GM23338 (cell line): Measurements from ENCODE around the gene PLD5. TPM values are rescaled to one million over a fixed set of nuclear protein-coding genes. Genes with fewer than 3 reads are reported as not detected.
A peak's percentile ranks its signal among the peaks of the same experiment; 100 is the strongest.

ENCODE experiments used
- ATAC-seq: fragments of 200-7000 bp; cut with Tn5 transposase; 3 replicates; pipeline ENCODE4 v1.9.1; 2020
- DNase-seq: peaks from one replicate; pipeline ENCODE4 v3.0.0-alpha.2; 2015; ENCODE audit warnings: low spot score
- H2AFZ ChIP-seq: fragments of 200-600 bp; sonication (generic); 2 replicates; pipeline ENCODE4 v1.8.0; 2016; ENCODE audit warnings: antibody characterized with exemption, mild to moderate bottlenecking, moderate library complexity
- H3F3A ChIP-seq: fragments of 200-600 bp; sonication (generic); replicated peaks from 2 replicates; pipeline ENCODE4 v1.8.0; 2017; ENCODE audit warnings: antibody characterized with exemption, mixed run types, low read depth
- H3K27ac ChIP-seq: fragments of 200-600 bp; sonication (generic); 2 replicates; pipeline ENCODE4 v1.6.1; 2016; ENCODE audit warnings: low read depth
- H3K27me3 ChIP-seq: fragments of 200-600 bp; sonication (generic); 2 replicates; pipeline ENCODE4 v1.8.0; 2016; ENCODE audit warnings: mild to moderate bottlenecking, mixed run types, moderate library complexity; ENCODE audit not compliant: insufficient read depth
- H3K36me3 ChIP-seq: fragments of 200-600 bp; sonication (generic); 2 replicates; pipeline ENCODE4 v1.8.0; 2016; ENCODE audit warnings: mild to moderate bottlenecking; ENCODE audit not compliant: insufficient read depth
- H3K4me1 ChIP-seq: fragments of 200-600 bp; sonication (generic); 2 replicates; pipeline ENCODE4 v1.8.0; 2016; ENCODE audit warnings: mild to moderate bottlenecking, moderate library complexity; ENCODE audit not compliant: insufficient read depth
- H3K4me2 ChIP-seq: fragments of 200-600 bp; sonication (generic); 2 replicates; pipeline ENCODE4 v1.7.1; 2017; ENCODE audit warnings: mixed run types
- H3K4me3 ChIP-seq: fragments of 200-600 bp; sonication (generic); 2 replicates; pipeline ENCODE4 v1.6.1; 2016; ENCODE audit warnings: mixed run types
- H3K79me2 ChIP-seq: fragments of 200-600 bp; sonication (generic); replicated peaks from 2 replicates; pipeline ENCODE4 v1.8.0; 2017; ENCODE audit warnings: mild to moderate bottlenecking; ENCODE audit not compliant: insufficient read depth
- H3K9me2 ChIP-seq: fragments of 200-600 bp; sonication (generic); 2 replicates; pipeline ENCODE4 v1.8.0; 2017; ENCODE audit not compliant: insufficient read depth
- H4K20me1 ChIP-seq: fragments of 200-600 bp; sonication (generic); replicated peaks from 2 replicates; pipeline ENCODE4 v1.8.0; 2017; ENCODE audit warnings: mild to moderate bottlenecking; ENCODE audit not compliant: insufficient read depth
- H3K27ac Mint-ChIP-seq: 2 replicates; pipeline ENCODE4 v1.8.0; 2020; ENCODE audit warnings: inconsistent platforms, mild to moderate bottlenecking, moderate library complexity, mixed read lengths
- H3K27me3 Mint-ChIP-seq: 3 replicates; pipeline ENCODE4 v1.8.0; 2022; ENCODE audit warnings: low read depth, mild to moderate bottlenecking, moderate library complexity, mixed read lengths, inconsistent platforms; ENCODE audit not compliant: insufficient read depth, poor library complexity
- H3K36me3 Mint-ChIP-seq: 3 replicates; pipeline ENCODE4 v1.8.0; 2021; ENCODE audit warnings: low read depth, mild to moderate bottlenecking, inconsistent platforms, moderate library complexity, mixed read lengths
- H3K4me1 Mint-ChIP-seq: 3 replicates; pipeline ENCODE4 v1.8.0; 2020; ENCODE audit warnings: mild to moderate bottlenecking, inconsistent platforms, mixed read lengths
- H3K4me3 Mint-ChIP-seq: 3 replicates; pipeline ENCODE4 v1.8.0; 2021; ENCODE audit warnings: moderate library complexity, mild to moderate bottlenecking, inconsistent platforms, mixed read lengths
- H3K9me3 Mint-ChIP-seq: 3 replicates; pipeline ENCODE4 v1.8.0; 2020; ENCODE audit warnings: moderate library complexity, mild to moderate bottlenecking, inconsistent platforms, mixed read lengths
- CTCF ChIP-seq, 2 experiments: fragments of 200-600 bp in 1 of 2; sonication (generic) in 1 of 2; conservative IDR thresholded peaks; 2 replicates each; pipeline versions ENCODE4 v1.5.1 to v1.6.1; 2016 to 2017; ENCODE audit warnings: antibody characterized with exemption in 2 of 2, low read depth in 2 of 2, mild to moderate bottlenecking in 2 of 2, moderate library complexity in 1 of 2
- JUNB ChIP-seq: IDR thresholded peaks from one replicate; pipeline ENCODE4 v1.6.1; 2016; ENCODE audit warnings: antibody characterized with exemption; ENCODE audit not compliant: unreplicated experiment
- NANOG ChIP-seq: IDR thresholded peaks from 2 replicates; pipeline ENCODE4 v1.6.1; 2016; ENCODE audit warnings: antibody characterized with exemption, borderline replicate concordance
- POLR2AphosphoS5 ChIP-seq: IDR thresholded peaks from 2 replicates; pipeline ENCODE4 v1.6.1; 2016; ENCODE audit warnings: antibody characterized with exemption, low read depth
- ZNF114 ChIP-seq: fragments of 250-450 bp; sonication (Bioruptor Pico); IDR thresholded peaks from 2 replicates; pipeline ENCODE4 v1.5.0; 2020; ENCODE audit warnings: mild to moderate bottlenecking, moderate library complexity
- polyA plus RNA-seq: library from polyadenylated mRNA; unstranded; fragments of >200 nt; fragmentation: Nextera tagmentation; extraction: Ambion mirVana; gene quantifications from 2 replicates; pipeline ENCODE4 v1.2.1, GENCODE V29; 2016
- total RNA-seq: library from RNA; depleted of rRNA; stranded (reverse); fragments of >200 nt; shearing (Covaris generic); gene quantifications from 2 replicates; pipeline ENCODE4 v1.2.3, GENCODE V29; 2014
- TF ChIP-seq, protein P1 (sequence below): fragments of 250-450 bp; sonication (Bioruptor Pico); IDR thresholded peaks from 2 replicates; pipeline ENCODE4 v1.5.0; 2020; ENCODE audit warnings: mild to moderate bottlenecking, moderate library complexity
- TF ChIP-seq, protein P2 (sequence below): IDR thresholded peaks from 2 replicates; pipeline ENCODE4 v1.6.1; 2016; ENCODE audit warnings: antibody characterized with exemption

Gene PLD5
- total and polyA plus RNA-seq, 2 experiments from 2014 or later: 5.5 to 5.8 TPM

- TF ChIP-seq, protein P1, sequence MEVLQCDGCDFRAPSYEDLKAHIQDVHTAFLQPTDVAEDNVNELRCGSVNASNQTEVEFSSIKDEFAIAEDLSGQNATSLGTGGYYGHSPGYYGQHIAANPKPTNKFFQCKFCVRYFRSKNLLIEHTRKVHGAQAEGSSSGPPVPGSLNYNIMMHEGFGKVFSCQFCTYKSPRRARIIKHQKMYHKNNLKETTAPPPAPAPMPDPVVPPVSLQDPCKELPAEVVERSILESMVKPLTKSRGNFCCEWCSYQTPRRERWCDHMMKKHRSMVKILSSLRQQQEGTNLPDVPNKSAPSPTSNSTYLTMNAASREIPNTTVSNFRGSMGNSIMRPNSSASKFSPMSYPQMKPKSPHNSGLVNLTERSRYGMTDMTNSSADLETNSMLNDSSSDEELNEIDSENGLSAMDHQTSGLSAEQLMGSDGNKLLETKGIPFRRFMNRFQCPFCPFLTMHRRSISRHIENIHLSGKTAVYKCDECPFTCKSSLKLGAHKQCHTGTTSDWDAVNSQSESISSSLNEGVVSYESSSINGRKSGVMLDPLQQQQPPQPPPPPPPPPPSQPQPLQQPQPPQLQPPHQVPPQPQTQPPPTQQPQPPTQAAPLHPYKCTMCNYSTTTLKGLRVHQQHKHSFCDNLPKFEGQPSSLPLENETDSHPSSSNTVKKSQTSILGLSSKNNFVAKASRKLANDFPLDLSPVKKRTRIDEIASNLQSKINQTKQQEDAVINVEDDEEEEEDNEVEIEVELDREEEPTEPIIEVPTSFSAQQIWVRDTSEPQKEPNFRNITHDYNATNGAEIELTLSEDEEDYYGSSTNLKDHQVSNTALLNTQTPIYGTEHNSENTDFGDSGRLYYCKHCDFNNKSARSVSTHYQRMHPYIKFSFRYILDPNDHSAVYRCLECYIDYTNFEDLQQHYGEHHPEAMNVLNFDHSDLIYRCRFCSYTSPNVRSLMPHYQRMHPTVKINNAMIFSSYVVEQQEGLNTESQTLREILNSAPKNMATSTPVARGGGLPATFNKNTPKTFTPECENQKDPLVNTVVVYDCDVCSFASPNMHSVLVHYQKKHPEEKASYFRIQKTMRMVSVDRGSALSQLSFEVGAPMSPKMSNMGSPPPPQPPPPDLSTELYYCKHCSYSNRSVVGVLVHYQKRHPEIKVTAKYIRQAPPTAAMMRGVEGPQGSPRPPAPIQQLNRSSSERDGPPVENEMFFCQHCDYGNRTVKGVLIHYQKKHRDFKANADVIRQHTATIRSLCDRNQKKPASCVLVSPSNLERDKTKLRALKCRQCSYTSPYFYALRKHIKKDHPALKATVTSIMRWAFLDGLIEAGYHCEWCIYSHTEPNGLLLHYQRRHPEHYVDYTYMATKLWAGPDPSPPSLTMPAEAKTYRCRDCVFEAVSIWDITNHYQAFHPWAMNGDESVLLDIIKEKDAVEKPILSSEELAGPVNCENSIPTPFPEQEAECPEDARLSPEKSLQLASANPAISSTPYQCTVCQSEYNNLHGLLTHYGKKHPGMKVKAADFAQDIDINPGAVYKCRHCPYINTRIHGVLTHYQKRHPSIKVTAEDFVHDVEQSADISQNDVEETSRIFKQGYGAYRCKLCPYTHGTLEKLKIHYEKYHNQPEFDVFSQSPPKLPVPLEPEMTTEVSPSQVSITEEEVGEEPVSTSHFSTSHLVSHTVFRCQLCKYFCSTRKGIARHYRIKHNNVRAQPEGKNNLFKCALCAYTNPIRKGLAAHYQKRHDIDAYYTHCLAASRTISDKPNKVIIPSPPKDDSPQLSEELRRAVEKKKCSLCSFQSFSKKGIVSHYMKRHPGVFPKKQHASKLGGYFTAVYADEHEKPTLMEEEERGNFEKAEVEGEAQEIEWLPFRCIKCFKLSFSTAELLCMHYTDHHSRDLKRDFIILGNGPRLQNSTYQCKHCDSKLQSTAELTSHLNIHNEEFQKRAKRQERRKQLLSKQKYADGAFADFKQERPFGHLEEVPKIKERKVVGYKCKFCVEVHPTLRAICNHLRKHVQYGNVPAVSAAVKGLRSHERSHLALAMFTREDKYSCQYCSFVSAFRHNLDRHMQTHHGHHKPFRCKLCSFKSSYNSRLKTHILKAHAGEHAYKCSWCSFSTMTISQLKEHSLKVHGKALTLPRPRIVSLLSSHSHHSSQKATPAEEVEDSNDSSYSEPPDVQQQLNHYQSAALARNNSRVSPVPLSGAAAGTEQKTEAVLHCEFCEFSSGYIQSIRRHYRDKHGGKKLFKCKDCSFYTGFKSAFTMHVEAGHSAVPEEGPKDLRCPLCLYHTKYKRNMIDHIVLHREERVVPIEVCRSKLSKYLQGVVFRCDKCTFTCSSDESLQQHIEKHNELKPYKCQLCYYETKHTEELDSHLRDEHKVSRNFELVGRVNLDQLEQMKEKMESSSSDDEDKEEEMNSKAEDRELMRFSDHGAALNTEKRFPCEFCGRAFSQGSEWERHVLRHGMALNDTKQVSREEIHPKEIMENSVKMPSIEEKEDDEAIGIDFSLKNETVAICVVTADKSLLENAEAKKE (CRISPR knock-in tag): no peak
Measured at GRCh38 chr1:242452573-242452972, 71.9 kb downstream of the PLD5 start (continued).

GRCh38 chr1:242449661-242450060 is 74.8 kb downstream of the PLD5 start:
- Histone ChIP-seq H3K27me3 (no peaks in the 10 kb centered on the region), H3K4me3 (no peak overlapping the region), H2AFZ (no peak overlapping the region; the same call in 1 of the 2 replicates), H3F3A (no peaks in the 10 kb centered on the region), H3K4me1 (peaks cover 53% of the 10 kb centered on the region), H3K9me2 (no peaks in the 10 kb centered on the region), H3K27ac (peak overlapping the region; percentile 83), H3K4me2 (no peak overlapping the region), H4K20me1 (no peaks in the 10 kb centered on the region), H3K36me3 (no peaks in the 10 kb centered on the region), H3K79me2 (no peaks in the 10 kb centered on the region)
- H3K9me3 Mint-ChIP-seq: no peaks in the 10 kb centered on the region
- DNase-seq: no peak
- peaks cover 41% of the 10 kb centered on the region for H3K4me1 Mint-ChIP-seq
- 0 out of 2 replicates have a peak overlapping the region, but pooled peaks have one; percentile 47 for H3K27ac Mint-ChIP-seq
- H3K36me3 Mint-ChIP-seq: no peaks in the 10 kb centered on the region; the same call in 2 of the 3 replicates
- peak; percentile 16; the same call in 2 of the 3 replicates for ATAC-seq
- no peak overlapping the region for H3K4me3 Mint-ChIP-seq
- H3K27me3 Mint-ChIP-seq: peaks cover 8% of the 10 kb centered on the region
- TF ChIP-seq, protein P2, sequence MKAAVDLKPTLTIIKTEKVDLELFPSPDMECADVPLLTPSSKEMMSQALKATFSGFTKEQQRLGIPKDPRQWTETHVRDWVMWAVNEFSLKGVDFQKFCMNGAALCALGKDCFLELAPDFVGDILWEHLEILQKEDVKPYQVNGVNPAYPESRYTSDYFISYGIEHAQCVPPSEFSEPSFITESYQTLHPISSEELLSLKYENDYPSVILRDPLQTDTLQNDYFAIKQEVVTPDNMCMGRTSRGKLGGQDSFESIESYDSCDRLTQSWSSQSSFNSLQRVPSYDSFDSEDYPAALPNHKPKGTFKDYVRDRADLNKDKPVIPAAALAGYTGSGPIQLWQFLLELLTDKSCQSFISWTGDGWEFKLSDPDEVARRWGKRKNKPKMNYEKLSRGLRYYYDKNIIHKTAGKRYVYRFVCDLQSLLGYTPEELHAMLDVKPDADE: no peak
- TF ChIP-seq CTCF (conservative IDR thresholded peaks at IDR 0.05; ENCODE audit: low read depth in 2 of 2) (no peak), JUNB (no peak), NANOG (no peak), POLR2AphosphoS5 (no peak), ZNF114 (no peak)
- TF ChIP-seq, protein P1 (CRISPR knock-in tag): no peak
